Kidney (tissue), 14 donors: Measurements from ENCODE around the gene C1QB. TPM values are rescaled to one million over a fixed set of nuclear protein-coding genes. Genes with fewer than 3 reads are reported as not detected.

ENCODE experiments used
- DNase-seq, 5 donors: peaks; one replicate each; pipeline ENCODE4 v3.0.0-alpha.2; 2013 to 2020
- FAIRE-seq: peaks from 2 replicates; lab custom pipeline; 2012; peaks lifted over from hg19 to GRCh38; lab: Jason Lieb, UNC
- H3K27ac ChIP-seq, 2 donors: one replicate each; pipeline ENCODE4 v1.7.0; 2013; ENCODE audit warnings: low read depth in 2 of 2, low read length in 2 of 2, inconsistent platforms in 1 of 2
- H3K27me3 ChIP-seq: one replicate; pipeline ENCODE4 v1.7.1; 2013; ENCODE audit warnings: low read length, inconsistent platforms; ENCODE audit not compliant: control insufficient read depth, insufficient read depth
- H3K36me3 ChIP-seq, 3 donors: one replicate each; pipeline versions ENCODE4 v1.7.0 to v1.7.1; 2013; ENCODE audit warnings: low read length in 3 of 3, control low read depth in 1 of 3, inconsistent platforms in 1 of 3; ENCODE audit not compliant: insufficient read depth in 3 of 3, control insufficient read depth in 2 of 3
- H3K4me1 ChIP-seq, 3 donors: one replicate each; pipeline versions ENCODE4 v1.7.0 to v1.7.1; 2013; ENCODE audit warnings: low read length in 3 of 3, inconsistent platforms in 1 of 3, low read depth in 1 of 3; ENCODE audit not compliant: control insufficient read depth in 2 of 3, insufficient read depth in 2 of 3
- H3K4me3 ChIP-seq, 3 donors: one replicate each; pipeline versions ENCODE4 v1.7.0 to v1.8.1; 2013; ENCODE audit warnings: low read length in 3 of 3, control low read depth in 1 of 3, inconsistent platforms in 1 of 3
- H3K9ac ChIP-seq, 3 donors: one replicate each; pipeline versions ENCODE4 v1.7.0 to v1.7.1; 2013; ENCODE audit warnings: low read length in 3 of 3, control low read depth in 1 of 3, inconsistent platforms in 1 of 3
- H3K9me3 ChIP-seq, 3 donors: one replicate each; pipeline versions ENCODE4 v1.7.0 to v1.7.1; 2013; ENCODE audit warnings: low read length in 3 of 3, control low read depth in 1 of 3, inconsistent platforms in 1 of 3; ENCODE audit not compliant: control insufficient read depth in 2 of 3, insufficient read depth in 1 of 3
- intact Hi-C: fragments of 100-400 bp; cut with DNase I; formaldehyde crosslinking; loops from one replicate; pipeline ENCODE4 v1.11.1; 2022
- polyA plus RNA-seq: library from polyadenylated mRNA; stranded (reverse); fragments of 350-450 nt; fragmentation: Illumina TruSeq; extraction: RNeasy Lipid Tissue Mini Kit (QIAGEN cat#74804); gene quantifications from one replicate; pipeline ENCODE4 v1.2.3, GENCODE V29; 2014; ENCODE audit warnings: low read depth, low replicate concordance; ENCODE audit not compliant: insufficient read depth
- total RNA-seq: library from RNA; stranded (reverse); fragmentation: NEBNext Ultra II Directional; extraction: Animal tissue kit (Norgen Biotek cat#: 25700); gene quantifications from one replicate; pipeline ENCODE4 v1.2.1, GENCODE V29; 2021
- TF ChIP-seq, protein P1 (sequence below): IDR thresholded peaks from 3 replicates; pipeline ENCODE4 v1.5.1; 2012; ENCODE audit warnings: mild to moderate bottlenecking, moderate library complexity, borderline replicate concordance; ENCODE audit not compliant: insufficient read depth; ENCODE audit errors: extremely low read depth
- donor health status: control.
- donor health status: control.
- donor health status: control.
- donor health status: control.
- donor health status: control.
- donor health status: DM: yes; HTN: yes; CAD: no.
- donor health status: Normal renal cell carcinoma (clear cell type).

The C1QB gene
- total and polyA plus RNA-seq, 2 donors from 2014 or later = 95.1 to 296 TPM

DNA sequence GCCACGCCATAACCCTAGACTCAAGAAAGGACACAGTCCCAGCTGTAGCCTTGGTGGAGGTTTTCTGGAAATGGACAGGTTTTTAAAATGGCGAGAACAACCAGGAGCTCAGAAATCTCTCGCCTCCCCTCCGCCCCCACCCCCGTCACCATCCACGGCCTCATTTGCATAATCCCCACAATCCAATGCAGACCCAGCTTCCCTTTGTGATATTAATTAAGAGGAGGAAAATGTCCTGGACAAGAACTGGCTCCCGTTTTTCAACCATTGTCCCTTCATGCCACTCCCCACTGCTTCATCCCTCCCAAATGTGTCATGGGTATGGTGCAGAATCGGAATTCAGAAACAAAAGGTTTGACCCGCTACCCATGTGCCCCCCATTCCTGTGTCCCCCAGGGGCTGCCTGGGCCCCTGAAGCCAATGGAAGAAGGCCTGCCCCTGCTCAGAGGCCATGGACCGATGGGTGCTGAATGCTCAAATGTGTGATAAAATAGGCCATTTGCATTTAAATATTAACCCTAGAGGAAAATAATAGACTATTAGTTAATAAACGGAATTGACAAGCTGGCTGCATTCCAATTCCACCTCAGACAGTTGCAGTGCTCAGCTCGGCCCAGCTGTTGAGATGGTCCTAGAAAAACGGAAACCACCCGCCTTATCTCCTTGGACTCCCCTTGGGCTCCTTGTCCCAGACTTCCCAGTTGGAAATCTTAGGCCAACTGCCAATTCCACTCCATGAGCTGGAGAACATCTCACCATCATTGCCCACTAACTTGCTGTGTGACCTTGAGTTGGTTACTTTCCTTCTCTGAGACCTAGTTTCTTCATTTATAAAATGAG lies 46.9 kb downstream of the C1QB start:
- intact Hi-C loops = loop anchor here (10.0 kb wide), 1 partner anchor 185 kb away; no protein-coding TSS in a partner anchor
- FAIRE-seq = no peak

DNA sequence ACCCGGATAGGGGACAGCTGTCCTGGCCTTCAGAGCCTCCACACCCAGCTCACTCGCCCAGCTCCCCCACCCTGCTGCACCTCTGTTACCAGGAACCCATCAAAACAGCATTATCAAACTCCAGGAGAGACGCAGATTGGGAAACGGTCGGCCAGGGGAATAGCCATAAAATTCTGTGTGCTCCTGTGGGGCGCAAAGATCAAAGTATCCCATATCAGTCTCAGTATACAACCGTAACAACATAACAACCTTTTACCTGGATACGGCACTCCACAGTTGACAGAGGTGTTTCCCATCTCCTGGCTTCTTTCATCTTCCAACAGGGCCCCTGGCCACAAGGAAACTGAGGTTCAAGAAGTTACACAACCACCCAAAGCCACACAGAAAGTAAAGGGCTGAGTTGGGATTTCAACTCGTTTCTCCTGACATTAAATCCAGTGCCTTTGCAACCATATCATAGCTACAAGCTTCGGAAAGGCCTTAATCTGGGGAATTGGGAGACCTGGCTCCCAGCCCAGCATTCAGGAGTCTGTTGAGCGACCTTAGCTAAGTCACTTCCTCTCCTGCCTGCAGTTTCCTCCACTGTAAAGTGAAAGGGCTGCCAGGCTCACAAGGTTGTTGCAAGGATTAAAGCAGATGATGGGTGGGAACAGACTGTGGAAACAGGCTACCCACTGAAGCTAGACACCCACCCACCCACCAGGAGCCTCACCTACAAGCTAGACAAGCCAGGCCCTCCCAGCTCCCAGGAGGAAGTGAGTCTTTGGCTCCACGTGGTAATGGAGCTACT lies 49.5 kb downstream of the C1QB start:
- Histone ChIP-seq H3K9me3 (no peaks in the 10 kb centered on the region), H3K27ac (no peak overlapping the region), H3K27me3 (no peaks in the 10 kb centered on the region), H3K36me3 (no peaks in the 10 kb centered on the region), H3K9ac (no peak overlapping the region), H3K4me1 (no peaks in the 10 kb centered on the region), H3K4me3 (no peak overlapping the region)
- FAIRE-seq (no peak), DNase-seq (no peak)
- TF ChIP-seq, protein P1, sequence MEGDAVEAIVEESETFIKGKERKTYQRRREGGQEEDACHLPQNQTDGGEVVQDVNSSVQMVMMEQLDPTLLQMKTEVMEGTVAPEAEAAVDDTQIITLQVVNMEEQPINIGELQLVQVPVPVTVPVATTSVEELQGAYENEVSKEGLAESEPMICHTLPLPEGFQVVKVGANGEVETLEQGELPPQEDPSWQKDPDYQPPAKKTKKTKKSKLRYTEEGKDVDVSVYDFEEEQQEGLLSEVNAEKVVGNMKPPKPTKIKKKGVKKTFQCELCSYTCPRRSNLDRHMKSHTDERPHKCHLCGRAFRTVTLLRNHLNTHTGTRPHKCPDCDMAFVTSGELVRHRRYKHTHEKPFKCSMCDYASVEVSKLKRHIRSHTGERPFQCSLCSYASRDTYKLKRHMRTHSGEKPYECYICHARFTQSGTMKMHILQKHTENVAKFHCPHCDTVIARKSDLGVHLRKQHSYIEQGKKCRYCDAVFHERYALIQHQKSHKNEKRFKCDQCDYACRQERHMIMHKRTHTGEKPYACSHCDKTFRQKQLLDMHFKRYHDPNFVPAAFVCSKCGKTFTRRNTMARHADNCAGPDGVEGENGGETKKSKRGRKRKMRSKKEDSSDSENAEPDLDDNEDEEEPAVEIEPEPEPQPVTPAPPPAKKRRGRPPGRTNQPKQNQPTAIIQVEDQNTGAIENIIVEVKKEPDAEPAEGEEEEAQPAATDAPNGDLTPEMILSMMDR = no peak
- intact Hi-C loops = loop anchor here (10.0 kb wide), 1 partner anchor 182 kb away; no protein-coding TSS in a partner anchor

More for the DNA sequence above, 46.9 kb downstream of the C1QB start:
- Histone ChIP-seq H3K27ac (no peak overlapping the region), H3K4me1 (no peaks in the 10 kb centered on the region), H3K9me3 (no peaks in the 10 kb centered on the region), H3K27me3 (no peaks in the 10 kb centered on the region), H3K4me3 (no peak overlapping the region), H3K36me3 (no peaks in the 10 kb centered on the region), H3K9ac (no peak overlapping the region)
- TF ChIP-seq, protein P1 = no peak
- no peak for DNase-seq

DNA sequence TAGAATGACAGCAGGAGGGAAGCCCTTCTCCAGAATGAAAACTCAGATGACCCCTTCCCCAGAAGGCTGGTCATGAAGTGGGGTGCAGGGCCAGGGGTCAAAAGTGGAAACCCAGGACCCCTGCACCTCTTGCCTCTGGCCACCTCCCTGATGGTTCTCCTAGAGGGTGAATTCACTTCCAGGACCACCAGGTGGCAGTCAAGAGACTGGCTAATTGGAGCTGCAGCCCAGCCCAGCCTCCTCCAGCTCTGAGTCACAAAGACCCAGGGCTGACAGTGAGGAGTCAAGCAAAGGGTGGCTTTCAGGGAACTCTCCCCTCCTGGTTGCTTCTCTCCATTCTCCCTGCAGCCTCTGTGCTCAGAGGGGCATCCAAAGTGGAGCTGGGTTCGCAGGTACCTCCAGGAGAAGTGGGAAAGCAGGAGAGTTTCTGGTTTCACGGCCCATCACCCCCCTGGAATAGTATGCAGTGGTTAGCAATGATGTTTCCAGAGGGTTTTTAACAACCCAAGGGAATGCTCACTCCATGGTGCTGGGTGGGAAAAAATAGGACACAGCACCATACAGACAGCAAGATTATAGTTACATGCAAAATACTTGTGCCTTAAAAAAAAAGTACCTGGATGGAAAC lies 51.5 kb downstream of the C1QB start:
- intact Hi-C loops = loop anchor here (10.0 kb wide), 1 partner anchor 180 kb away; no protein-coding TSS in a partner anchor
- TF ChIP-seq, protein P1 = peak; percentile 97
- no peaks in the 10 kb centered on the region for H3K9me3 ChIP-seq
- DNase-seq (peak; percentile 86 to 93 (median 87)), FAIRE-seq (no peak)
- no peak overlapping the region for H3K27ac ChIP-seq
- H3K4me3 ChIP-seq = no peak overlapping the region
- H3K27me3 ChIP-seq = no peaks in the 10 kb centered on the region
- H3K9ac ChIP-seq = no peak overlapping the region
- no peaks in the 10 kb centered on the region for H3K4me1 ChIP-seq
- H3K36me3 ChIP-seq = no peaks in the 10 kb centered on the region
